ENCODE measurements around the gene SLC39A7. TPM values are rescaled to one million over a fixed set of nuclear protein-coding genes. Genes with fewer than 3 reads are reported as not detected.

The SLC39A7 gene
- polyA plus RNA-seq, 2 of the 4 experiments (the other 2 are of a cell fraction) = 59.0 to 122 TPM

GRCh38 chr6:33161354-33162331 is 39.0 kb upstream of the SLC39A7 start (continued):
- TF ChIP-seq RAD21 (conservative IDR thresholded peaks at IDR 0.05 in 1 of 2, IDR thresholded peaks at IDR 0.05 in 1 of 2) (peak; percentile 35 to 55; a peak in 3 of 5 replicates), ESRRA (IDR thresholded peaks at IDR 0.05; ENCODE audit: borderline replicate concordance, low read length) (no peak)

- no peak overlapping the region for H3K4me2 ChIP-seq
- H3K27ac ChIP-seq = no peak overlapping the region
- DNase-seq (ENCODE audit: low read depth in 1 of 2, low spot score in 1 of 2) (no peak), FAIRE-seq (no peak), ATAC-seq (no peak)
- H3K4me1 ChIP-seq = peaks cover 14% of the 10 kb centered on the region; the same call in 2 of the 3 replicates
- TF ChIP-seq, protein P1, sequence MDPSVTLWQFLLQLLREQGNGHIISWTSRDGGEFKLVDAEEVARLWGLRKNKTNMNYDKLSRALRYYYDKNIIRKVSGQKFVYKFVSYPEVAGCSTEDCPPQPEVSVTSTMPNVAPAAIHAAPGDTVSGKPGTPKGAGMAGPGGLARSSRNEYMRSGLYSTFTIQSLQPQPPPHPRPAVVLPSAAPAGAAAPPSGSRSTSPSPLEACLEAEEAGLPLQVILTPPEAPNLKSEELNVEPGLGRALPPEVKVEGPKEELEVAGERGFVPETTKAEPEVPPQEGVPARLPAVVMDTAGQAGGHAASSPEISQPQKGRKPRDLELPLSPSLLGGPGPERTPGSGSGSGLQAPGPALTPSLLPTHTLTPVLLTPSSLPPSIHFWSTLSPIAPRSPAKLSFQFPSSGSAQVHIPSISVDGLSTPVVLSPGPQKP (IDR thresholded peaks at IDR 0.05; ENCODE audit: low read depth, low read length) = no peak
- no peak for TF ChIP-seq NFE2L2 (conservative IDR thresholded peaks at IDR 0.05; ENCODE audit: low read length)
- no peak for TF ChIP-seq RNF2 (IDR thresholded peaks at IDR 0.05; ENCODE audit: borderline replicate concordance, low read depth)
- no peak for TF ChIP-seq EHF (CRISPR knock-in tag; IDR thresholded peaks at IDR 0.05)
- TF ChIP-seq ZNF302 (CRISPR knock-in tag; IDR thresholded peaks at IDR 0.05) = no peak
- TF ChIP-seq, protein P2, sequence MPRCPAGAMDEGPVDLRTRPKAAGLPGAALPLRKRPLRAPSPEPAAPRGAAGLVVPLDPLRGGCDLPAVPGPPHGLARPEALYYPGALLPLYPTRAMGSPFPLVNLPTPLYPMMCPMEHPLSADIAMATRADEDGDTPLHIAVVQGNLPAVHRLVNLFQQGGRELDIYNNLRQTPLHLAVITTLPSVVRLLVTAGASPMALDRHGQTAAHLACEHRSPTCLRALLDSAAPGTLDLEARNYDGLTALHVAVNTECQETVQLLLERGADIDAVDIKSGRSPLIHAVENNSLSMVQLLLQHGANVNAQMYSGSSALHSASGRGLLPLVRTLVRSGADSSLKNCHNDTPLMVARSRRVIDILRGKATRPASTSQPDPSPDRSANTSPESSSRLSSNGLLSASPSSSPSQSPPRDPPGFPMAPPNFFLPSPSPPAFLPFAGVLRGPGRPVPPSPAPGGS (IDR thresholded peaks at IDR 0.05) = no peak
- TF ChIP-seq POLR2A (IDR thresholded peaks at IDR 0.05; ENCODE audit: low read length) = no peak
- no peak for TF ChIP-seq EHMT2 (IDR thresholded peaks at IDR 0.05; ENCODE audit: low read depth)
- TF ChIP-seq RCOR1 (IDR thresholded peaks at IDR 0.05; ENCODE audit: low read depth, low read length) = no peak
- no peak for TF ChIP-seq TFCP2L1 (CRISPR knock-in tag; IDR thresholded peaks at IDR 0.05)
- ChIA-PET POLR2A (no interaction called here), CTCF (interaction anchor here (0.9 to 5.0 kb wide), 6 partner anchors 9 to 325 kb away, joined by 3 to 31 read pairs (median 5); partner anchors contain the start of gene TAP2)
- H3K4me3 ChIP-seq = no peak overlapping the region
- no CpG with 5 or more reads among the region's 10 CpGs for WGBS (ENCODE audit: missing lambda C conversion rate)
- no peaks in the 10 kb centered on the region for H3K9me3 ChIP-seq
These were observed 37.1 kb upstream of the SLC39A7 start for GRCh38 chr6:33163540-33163939.

DNA sequence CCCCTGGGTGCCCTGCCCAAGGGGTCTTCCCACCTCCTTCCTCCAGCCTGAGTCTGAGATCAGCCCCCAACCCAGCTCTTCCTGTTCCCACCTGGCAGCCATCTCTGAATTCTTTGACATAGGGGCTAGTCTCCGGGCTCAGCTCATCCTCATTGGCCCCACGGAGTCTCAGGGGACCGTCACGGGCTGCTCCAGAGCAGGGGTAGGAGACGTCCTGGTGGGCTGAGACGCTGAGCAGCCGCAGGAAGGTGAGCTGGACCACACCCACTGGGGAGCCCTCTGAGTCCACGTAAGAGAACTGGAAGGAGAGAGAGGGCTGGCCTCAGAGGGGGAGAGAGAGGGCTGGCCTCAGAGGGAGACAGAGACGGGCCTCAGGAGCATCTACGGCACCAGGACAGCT is 36.5 kb upstream of the SLC39A7 start:
- no peak overlapping the region for H3K4me3 ChIP-seq

More for the DNA sequence above, 36.5 kb upstream of the SLC39A7 start:
- Histone ChIP-seq H3K27ac (no peak overlapping the region), H3K4me1 (peaks cover 14% of the 10 kb centered on the region; the same call in 2 of the 3 replicates), H3K4me2 (no peak overlapping the region), H3K9me3 (no peaks in the 10 kb centered on the region)
- TF ChIP-seq HDAC2 (IDR thresholded peaks at IDR 0.05) (no peak), MAZ (IDR thresholded peaks at IDR 0.05; ENCODE audit: borderline replicate concordance, low read depth, low read length) (no peak), HEYL (CRISPR knock-in tag; IDR thresholded peaks at IDR 0.05) (no peak), CTCF (IDR thresholded peaks at IDR 0.05) (no peak), JUNB (IDR thresholded peaks at IDR 0.05) (no peak), RNF2 (IDR thresholded peaks at IDR 0.05; ENCODE audit: borderline replicate concordance, low read depth) (no peak), HES2 (IDR thresholded peaks at IDR 0.05) (no peak), CBX2 (IDR thresholded peaks at IDR 0.05; ENCODE audit: borderline replicate concordance, low read depth) (no peak), TFCP2L1 (CRISPR knock-in tag; IDR thresholded peaks at IDR 0.05) (no peak), CHD4 (IDR thresholded peaks at IDR 0.05; ENCODE audit: borderline replicate concordance) (no peak)
- TF ChIP-seq, protein P1 (IDR thresholded peaks at IDR 0.05; ENCODE audit: low read depth, low read length) = no peak
- TF ChIP-seq, protein P3, sequence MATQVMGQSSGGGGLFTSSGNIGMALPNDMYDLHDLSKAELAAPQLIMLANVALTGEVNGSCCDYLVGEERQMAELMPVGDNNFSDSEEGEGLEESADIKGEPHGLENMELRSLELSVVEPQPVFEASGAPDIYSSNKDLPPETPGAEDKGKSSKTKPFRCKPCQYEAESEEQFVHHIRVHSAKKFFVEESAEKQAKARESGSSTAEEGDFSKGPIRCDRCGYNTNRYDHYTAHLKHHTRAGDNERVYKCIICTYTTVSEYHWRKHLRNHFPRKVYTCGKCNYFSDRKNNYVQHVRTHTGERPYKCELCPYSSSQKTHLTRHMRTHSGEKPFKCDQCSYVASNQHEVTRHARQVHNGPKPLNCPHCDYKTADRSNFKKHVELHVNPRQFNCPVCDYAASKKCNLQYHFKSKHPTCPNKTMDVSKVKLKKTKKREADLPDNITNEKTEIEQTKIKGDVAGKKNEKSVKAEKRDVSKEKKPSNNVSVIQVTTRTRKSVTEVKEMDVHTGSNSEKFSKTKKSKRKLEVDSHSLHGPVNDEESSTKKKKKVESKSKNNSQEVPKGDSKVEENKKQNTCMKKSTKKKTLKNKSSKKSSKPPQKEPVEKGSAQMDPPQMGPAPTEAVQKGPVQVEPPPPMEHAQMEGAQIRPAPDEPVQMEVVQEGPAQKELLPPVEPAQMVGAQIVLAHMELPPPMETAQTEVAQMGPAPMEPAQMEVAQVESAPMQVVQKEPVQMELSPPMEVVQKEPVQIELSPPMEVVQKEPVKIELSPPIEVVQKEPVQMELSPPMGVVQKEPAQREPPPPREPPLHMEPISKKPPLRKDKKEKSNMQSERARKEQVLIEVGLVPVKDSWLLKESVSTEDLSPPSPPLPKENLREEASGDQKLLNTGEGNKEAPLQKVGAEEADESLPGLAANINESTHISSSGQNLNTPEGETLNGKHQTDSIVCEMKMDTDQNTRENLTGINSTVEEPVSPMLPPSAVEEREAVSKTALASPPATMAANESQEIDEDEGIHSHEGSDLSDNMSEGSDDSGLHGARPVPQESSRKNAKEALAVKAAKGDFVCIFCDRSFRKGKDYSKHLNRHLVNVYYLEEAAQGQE (IDR thresholded peaks at IDR 0.05) = no peak
- CTCF ChIA-PET = interaction anchor here (0.6 to 2.7 kb wide), 6 partner anchors 8 to 325 kb away, joined by 3 to 7 read pairs (median 4); partner anchors contain the start of gene TAP2
- WGBS (ENCODE audit: missing lambda C conversion rate) = 36% methylated on average over 5 of the region's 10 CpGs
- DNase-seq (ENCODE audit: low read depth in 1 of 2, low spot score in 1 of 2) = no peak
- FAIRE-seq = no peak
- no peak for ATAC-seq
- POLR2A ChIA-PET = no interaction called here
